Spleen (tissue), 13 donors: ENCODE results near the gene MICAL2. TPM values are rescaled to one million over a fixed set of nuclear protein-coding genes. Genes with fewer than 3 reads are reported as not detected.

Source experiments
- DNase-seq: peaks from one replicate; pipeline ENCODE4 v3.0.0-alpha.2; 2020
- H3K27ac ChIP-seq, 8 donors: fragments of 200-600 bp; sonication (generic) in 7 of 8; 1 replicate in 4 of 8; 2 replicates in 4 of 8; pipeline versions ENCODE4 v1.5.0 to v1.8.0; 2016 to 2021; ENCODE audit warnings: inconsistent platforms in 4 of 8, mild to moderate bottlenecking in 4 of 8, moderate library complexity in 1 of 8
- H3K27me3 ChIP-seq, 7 donors: fragments of 200-600 bp; sonication (generic) in 6 of 7; replicated peaks in 1 of 7; 1 replicate in 4 of 7; 2 replicates in 3 of 7; pipeline versions ENCODE4 v1.5.0 to v1.8.0; 2016 to 2021; ENCODE audit warnings: inconsistent platforms in 3 of 7, mild to moderate bottlenecking in 1 of 7
- H3K36me3 ChIP-seq, 6 donors: fragments of 200-600 bp; sonication (generic) in 5 of 6; 1 replicate in 4 of 6; 2 replicates in 2 of 6; pipeline versions ENCODE4 v1.5.0 to v1.8.0; 2016 to 2021; ENCODE audit warnings: inconsistent platforms in 2 of 6
- H3K4me1 ChIP-seq, 6 donors: fragments of 200-600 bp; sonication (generic) in 5 of 6; 1 replicate in 3 of 6; 2 replicates in 3 of 6; pipeline versions ENCODE4 v1.5.0 to v1.8.0; 2016 to 2021; ENCODE audit warnings: inconsistent platforms in 3 of 6
- H3K4me3 ChIP-seq, 8 donors: fragments of 200-600 bp; sonication (generic) in 7 of 8; 1 replicate in 4 of 8; 2 replicates in 4 of 8; pipeline versions ENCODE4 v1.5.0 to v1.8.0; 2016 to 2021; ENCODE audit warnings: inconsistent platforms in 4 of 8, mild to moderate bottlenecking in 4 of 8, moderate library complexity in 2 of 8
- H3K9me3 ChIP-seq, 8 donors: fragments of 200-600 bp; sonication (generic) in 7 of 8; 1 replicate in 4 of 8; 2 replicates in 4 of 8; pipeline versions ENCODE4 v1.5.0 to v1.8.0; 2016 to 2021; ENCODE audit warnings: inconsistent platforms in 4 of 8
- POLR2A ChIP-seq, 3 donors: fragments of 450-650 bp; IDR thresholded peaks; one replicate each; pipeline ENCODE4 v1.5.1; 2017; ENCODE audit warnings: antibody characterized with exemption in 3 of 3, mild to moderate bottlenecking in 1 of 3
- POLR2AphosphoS5 ChIP-seq, 3 donors: sonication (generic); formaldehyde crosslinking; IDR thresholded peaks; one replicate each; pipeline ENCODE4 v1.5.1; 2017; ENCODE audit warnings: antibody characterized with exemption in 3 of 3
- WGBS, 5 donors: extraction: QIAGEN DNeasy Blood & Tissue Kit in 3 of 5; methylation state at CpG; one replicate each; pipeline versions ENCODE4 v1.1.5 to v1.1.7; 2013 to 2018; 5-methylcytosine and 5-hydroxymethylcytosine counted together
- intact Hi-C: fragments of 100-400 bp; cut with DNase I; formaldehyde crosslinking; loops from one replicate; pipeline ENCODE4 v1.15.0; 2023; ENCODE audit warnings: low total_unique reads
- long read RNA-seq, 2 donors: transcript quantifications; one replicate each; lab custom pipeline, GENCODE V29; 2026
- polyA plus RNA-seq, 3 donors: library from polyadenylated mRNA; stranded (reverse); fragments of 200-250 nt; gene quantifications; one replicate each; pipeline ENCODE4 v1.2.1, GENCODE V29; 2013
- total RNA-seq, 7 donors: library from RNA; depleted of rRNA in 3 of 7; stranded (reverse); fragments of >200 nt in 3 of 7; fragmentation: NEBNext Ultra II Directional in 4 of 7; extraction: Animal tissue kit (Norgen Biotek cat#: 25700) in 4 of 7; gene quantifications; one replicate each; pipeline versions ENCODE4 v1.1.0 to v1.2.1, GENCODE V29; 2016 to 2021
- TF ChIP-seq, protein P1 (sequence below), 11 experiments: fragments of 200-600 bp in 7 of 11; fragments of 450-650 bp in 4 of 11; sonication (generic) in 4 of 11; IDR thresholded peaks in 8 of 11; conservative IDR thresholded peaks in 3 of 11; 1 replicate in 7 of 11; 2 replicates in 4 of 11; pipeline versions ENCODE4 v1.4.0 to v1.8.0; 2016 to 2021; ENCODE audit warnings: antibody characterized with exemption in 11 of 11, inconsistent platforms in 4 of 11, mild to moderate bottlenecking in 1 of 11
- donor health status: healthy with polysubstance abuse.
- donor health status: DM: no; HTN: no; CAD: no; lungs with moderate emphysema.
- donor health status: DM: no; HTN: no; CAD: no.
- donor health status: Bipolar disorder and iron deficiency.
- donor health status: healthy.
- donor health status: DM: no; HTN: no; CAD: no.
- donor health status: DM: yes; HTN: yes; CAD: no.

MICAL2 gene, protein sequence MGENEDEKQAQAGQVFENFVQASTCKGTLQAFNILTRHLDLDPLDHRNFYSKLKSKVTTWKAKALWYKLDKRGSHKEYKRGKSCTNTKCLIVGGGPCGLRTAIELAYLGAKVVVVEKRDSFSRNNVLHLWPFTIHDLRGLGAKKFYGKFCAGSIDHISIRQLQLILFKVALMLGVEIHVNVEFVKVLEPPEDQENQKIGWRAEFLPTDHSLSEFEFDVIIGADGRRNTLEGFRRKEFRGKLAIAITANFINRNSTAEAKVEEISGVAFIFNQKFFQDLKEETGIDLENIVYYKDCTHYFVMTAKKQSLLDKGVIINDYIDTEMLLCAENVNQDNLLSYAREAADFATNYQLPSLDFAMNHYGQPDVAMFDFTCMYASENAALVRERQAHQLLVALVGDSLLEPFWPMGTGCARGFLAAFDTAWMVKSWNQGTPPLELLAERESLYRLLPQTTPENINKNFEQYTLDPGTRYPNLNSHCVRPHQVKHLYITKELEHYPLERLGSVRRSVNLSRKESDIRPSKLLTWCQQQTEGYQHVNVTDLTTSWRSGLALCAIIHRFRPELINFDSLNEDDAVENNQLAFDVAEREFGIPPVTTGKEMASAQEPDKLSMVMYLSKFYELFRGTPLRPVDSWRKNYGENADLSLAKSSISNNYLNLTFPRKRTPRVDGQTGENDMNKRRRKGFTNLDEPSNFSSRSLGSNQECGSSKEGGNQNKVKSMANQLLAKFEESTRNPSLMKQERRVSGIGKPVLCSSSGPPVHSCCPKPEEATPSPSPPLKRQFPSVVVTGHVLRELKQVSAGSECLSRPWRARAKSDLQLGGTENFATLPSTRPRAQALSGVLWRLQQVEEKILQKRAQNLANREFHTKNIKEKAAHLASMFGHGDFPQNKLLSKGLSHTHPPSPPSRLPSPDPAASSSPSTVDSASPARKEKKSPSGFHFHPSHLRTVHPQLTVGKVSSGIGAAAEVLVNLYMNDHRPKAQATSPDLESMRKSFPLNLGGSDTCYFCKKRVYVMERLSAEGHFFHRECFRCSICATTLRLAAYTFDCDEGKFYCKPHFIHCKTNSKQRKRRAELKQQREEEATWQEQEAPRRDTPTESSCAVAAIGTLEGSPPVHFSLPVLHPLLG
- total RNA-seq (10 to 100 TPM; 18.6 to 50.8 (median 36.4) TPM), polyA plus RNA-seq (1 to 10 TPM; 1.9 to 4.6 (median 2.2) TPM)
- long read RNA-seq, donor 1 = 0 reads
- long read RNA-seq, donor 2 = 0 reads

DNA sequence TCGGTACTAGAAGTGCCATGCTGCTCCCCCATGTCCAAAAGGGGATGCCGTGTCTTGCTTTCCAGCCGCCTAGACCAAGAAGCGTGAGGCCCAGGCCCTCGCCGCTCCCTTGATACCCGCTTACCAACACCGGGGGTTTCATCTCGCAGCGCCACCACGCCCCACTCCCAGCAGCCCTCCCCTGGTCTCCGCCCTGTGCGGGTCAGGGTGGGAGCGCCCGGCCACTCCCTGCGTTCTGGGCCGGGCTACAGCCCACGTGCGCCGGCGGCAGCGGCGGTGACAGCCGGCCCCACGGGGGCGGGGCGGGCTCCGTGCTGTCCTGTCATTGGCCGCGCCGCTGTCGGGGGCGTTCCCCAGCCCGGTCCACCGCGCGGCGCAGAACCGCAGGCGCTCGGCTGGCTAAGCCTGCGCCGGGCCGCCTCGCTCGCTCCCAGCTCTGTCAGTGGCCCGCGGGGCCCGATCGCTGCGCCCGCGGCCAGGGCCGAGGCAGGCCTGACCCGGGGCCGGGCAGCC is at the start of gene MICAL2:
Gene MICAL2 (plus strand): TSS at position 390 of the 513 bp plus-strand sequence. CDS start 51,566 bp downstream, outside the sequence.
- DNase-seq = peak; percentile 95
- Histone ChIP-seq H3K27ac (peak within 1 kb of the TSS in 7 of 8 donors; percentile 33 to 84 (median 68)), H3K4me1 (peaks cover 3 to 39% (median 21%) of the 10 kb centered on the region in 6 donors), H3K4me3 (peak within 1 kb of the TSS; percentile 62 to 90 (median 75)), H3K9me3 (no peaks in the 10 kb centered on the region), H3K27me3 (peaks cover 0 to 22% (median 0%) of the 10 kb centered on the region in 7 donors), H3K36me3 (no peaks in the 10 kb centered on the region)
- intact Hi-C loops = no loop called here
- TF ChIP-seq POLR2A (IDR thresholded peaks at IDR 0.05) (no peak), POLR2AphosphoS5 (IDR thresholded peaks at IDR 0.05) (peak in 2 of 3 donors; percentile 61 to 72)
- TF ChIP-seq, protein P1, sequence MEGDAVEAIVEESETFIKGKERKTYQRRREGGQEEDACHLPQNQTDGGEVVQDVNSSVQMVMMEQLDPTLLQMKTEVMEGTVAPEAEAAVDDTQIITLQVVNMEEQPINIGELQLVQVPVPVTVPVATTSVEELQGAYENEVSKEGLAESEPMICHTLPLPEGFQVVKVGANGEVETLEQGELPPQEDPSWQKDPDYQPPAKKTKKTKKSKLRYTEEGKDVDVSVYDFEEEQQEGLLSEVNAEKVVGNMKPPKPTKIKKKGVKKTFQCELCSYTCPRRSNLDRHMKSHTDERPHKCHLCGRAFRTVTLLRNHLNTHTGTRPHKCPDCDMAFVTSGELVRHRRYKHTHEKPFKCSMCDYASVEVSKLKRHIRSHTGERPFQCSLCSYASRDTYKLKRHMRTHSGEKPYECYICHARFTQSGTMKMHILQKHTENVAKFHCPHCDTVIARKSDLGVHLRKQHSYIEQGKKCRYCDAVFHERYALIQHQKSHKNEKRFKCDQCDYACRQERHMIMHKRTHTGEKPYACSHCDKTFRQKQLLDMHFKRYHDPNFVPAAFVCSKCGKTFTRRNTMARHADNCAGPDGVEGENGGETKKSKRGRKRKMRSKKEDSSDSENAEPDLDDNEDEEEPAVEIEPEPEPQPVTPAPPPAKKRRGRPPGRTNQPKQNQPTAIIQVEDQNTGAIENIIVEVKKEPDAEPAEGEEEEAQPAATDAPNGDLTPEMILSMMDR (IDR thresholded peaks at IDR 0.05 in 8 of 11, conservative IDR thresholded peaks at IDR 0.05 in 3 of 11) = peak in 2 of 11 experiments; percentile 12 to 30
- WGBS, 5 donors = 0 to 3% (median 1%) methylated on average over 6 to 56 of the region's 56 CpGs

DNA sequence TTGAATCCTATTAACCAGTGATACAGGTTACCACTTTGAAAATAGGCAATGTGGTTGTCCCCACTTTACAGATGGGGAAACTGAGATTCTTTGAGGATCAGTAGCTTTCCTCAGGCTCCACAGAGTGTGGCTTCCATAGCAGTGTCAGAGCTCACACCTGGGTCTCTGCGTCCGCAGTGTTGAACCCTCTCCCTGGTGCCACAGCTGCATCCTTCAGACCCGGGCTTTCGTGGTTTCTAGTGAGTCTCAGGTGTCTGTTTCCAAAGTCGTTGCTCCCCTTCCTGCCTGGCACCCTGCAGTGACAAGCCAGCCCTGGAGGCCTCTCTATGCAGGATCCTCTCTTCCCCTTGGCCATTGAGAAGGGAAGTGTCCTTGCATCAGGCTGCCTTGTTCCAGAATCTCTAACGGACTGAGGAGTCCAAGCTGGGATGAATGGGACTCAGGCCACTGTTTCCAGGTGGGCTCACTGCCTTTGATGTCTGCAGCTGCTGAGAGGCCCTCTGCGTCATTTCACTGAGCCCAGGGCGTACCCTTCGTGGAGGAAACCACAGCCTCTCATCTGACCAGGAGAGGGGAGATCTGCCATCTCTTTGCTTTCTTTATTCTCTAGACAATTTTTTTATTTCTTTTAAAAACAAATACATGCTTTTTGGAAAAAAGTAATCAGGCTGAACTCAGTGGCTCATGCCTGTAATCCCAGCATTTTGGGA is 48.4 kb upstream of the MICAL2 start:
- Histone ChIP-seq H3K27me3 (peaks cover 0 to 6% (median 0%) of the 10 kb centered on the region in 7 donors), H3K4me1 (peaks cover 0 to 7% (median 2%) of the 10 kb centered on the region in 6 donors), H3K27ac (no peak overlapping the region), H3K4me3 (no peak overlapping the region), H3K9me3 (peaks cover 0 to 8% (median 3%) of the 10 kb centered on the region in 8 donors), H3K36me3 (no peaks in the 10 kb centered on the region)
- DNase-seq = no peak
- 23 to 46% (median 42%) methylated on average over 9 of the region's 9 CpGs for WGBS, 5 donors
- no peak for TF ChIP-seq POLR2AphosphoS5 (IDR thresholded peaks at IDR 0.05)
- TF ChIP-seq POLR2A (IDR thresholded peaks at IDR 0.05) = no peak
- TF ChIP-seq, protein P1 (IDR thresholded peaks at IDR 0.05 in 8 of 11, conservative IDR thresholded peaks at IDR 0.05 in 3 of 11) = no peak
- intact Hi-C loops = no loop called here

DNA sequence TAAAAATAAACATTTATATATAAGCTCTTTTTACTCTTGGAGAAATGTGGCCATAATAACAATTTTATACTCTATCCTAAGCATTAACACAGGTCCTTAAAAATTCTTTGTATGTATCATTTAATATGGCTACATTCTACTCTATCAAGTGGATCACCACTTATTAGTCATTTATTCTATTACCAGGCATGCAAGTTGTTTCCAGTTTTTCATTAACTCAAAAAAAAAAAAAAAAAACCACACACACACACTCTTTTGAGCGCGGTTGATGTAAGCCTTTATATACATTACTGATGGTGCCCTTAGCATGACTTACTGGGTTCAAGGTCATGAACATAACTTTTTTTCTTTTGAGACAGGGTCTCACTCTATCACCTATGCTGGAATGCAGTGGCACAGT is 47.1 kb upstream of the MICAL2 start:
- no peaks in the 10 kb centered on the region for H3K36me3 ChIP-seq
- no peak overlapping the region for H3K4me3 ChIP-seq
- intact Hi-C loops = no loop called here
- DNase-seq = no peak
- TF ChIP-seq, protein P1 (IDR thresholded peaks at IDR 0.05 in 8 of 11, conservative IDR thresholded peaks at IDR 0.05 in 3 of 11) = no peak
- TF ChIP-seq POLR2A (IDR thresholded peaks at IDR 0.05) (no peak), POLR2AphosphoS5 (IDR thresholded peaks at IDR 0.05) (no peak)
- WGBS, 5 donors = 93 to 95% (median 95%) methylated on average over 2 of the region's 2 CpGs
- peaks cover 0 to 11% (median 3%) of the 10 kb centered on the region in 6 donors for H3K4me1 ChIP-seq
- no peaks in the 10 kb centered on the region for H3K9me3 ChIP-seq
- H3K27ac ChIP-seq = no peak overlapping the region
- peaks cover 0 to 13% (median 0%) of the 10 kb centered on the region in 7 donors for H3K27me3 ChIP-seq
